Activated CD8-positive, alpha-beta T cell treated with anti-CD3 and anti-CD28 coated beads for 36 hours (primary cell): ENCODE data around the gene PNPLA5. TPM values are rescaled to one million over a fixed set of nuclear protein-coding genes. Genes with fewer than 3 reads are reported as not detected.

Experiments
- ATAC-seq: fragments of 200-7000 bp; cut with Tn5 transposase; one replicate; pipeline ENCODE4 v1.10.0; 2021; ENCODE audit warnings: mild to moderate bottlenecking, moderate library complexity
- CTCF ChIA-PET: fragments of 350-600 bp; sonication (Branson Sonifier 250); formaldehyde crosslinking; loops from one replicate; lab custom pipeline; 2021; ENCODE audit warnings: antibody characterized with exemption; lab: Charles Lee
- POLR2A ChIA-PET: fragments of 350-600 bp; sonication (Branson Sonifier 250); formaldehyde crosslinking; loops from one replicate; lab custom pipeline; 2021; ENCODE audit warnings: antibody characterized with exemption; lab: Charles Lee
- DNase-seq: peaks from one replicate; pipeline ENCODE4 v3.0.0-alpha.2; 2020
- H3K27ac Mint-ChIP-seq: one replicate; pipeline ENCODE4 v1.8.0; 2021; ENCODE audit warnings: mild to moderate bottlenecking, mixed read lengths
- H3K27me3 Mint-ChIP-seq: one replicate; pipeline ENCODE4 v1.8.0; 2021; ENCODE audit warnings: mixed read lengths
- H3K36me3 Mint-ChIP-seq: one replicate; pipeline ENCODE4 v1.8.0; 2021; ENCODE audit warnings: low read depth, mixed read lengths
- H3K4me1 Mint-ChIP-seq: one replicate; pipeline ENCODE4 v1.8.0; 2021; ENCODE audit warnings: low read depth, mixed read lengths
- H3K4me3 Mint-ChIP-seq: one replicate; pipeline ENCODE4 v1.8.0; 2021; ENCODE audit warnings: mild to moderate bottlenecking, moderate library complexity, mixed read lengths
- H3K9me3 Mint-ChIP-seq: one replicate; pipeline ENCODE4 v1.8.0; 2021; ENCODE audit warnings: mixed read lengths
- intact Hi-C: fragments of 100-400 bp; cut with micrococcal nuclease; formaldehyde crosslinking; loops from one replicate; pipeline ENCODE4 v1.10.0; 2022
- total RNA-seq, 2 experiments: library from RNA; stranded (reverse); gene quantifications; one replicate each; pipeline ENCODE4 v1.2.3, GENCODE V29; 2021
- TF ChIP-seq, protein P1 (sequence below): fragments of 200-600 bp; IDR thresholded peaks from one replicate; pipeline ENCODE4 v1.8.0; 2022; ENCODE audit warnings: antibody characterized with exemption, mild to moderate bottlenecking

Gene PNPLA5
- total RNA-seq, 2 experiments from 2014 or later = not detected

DNA sequence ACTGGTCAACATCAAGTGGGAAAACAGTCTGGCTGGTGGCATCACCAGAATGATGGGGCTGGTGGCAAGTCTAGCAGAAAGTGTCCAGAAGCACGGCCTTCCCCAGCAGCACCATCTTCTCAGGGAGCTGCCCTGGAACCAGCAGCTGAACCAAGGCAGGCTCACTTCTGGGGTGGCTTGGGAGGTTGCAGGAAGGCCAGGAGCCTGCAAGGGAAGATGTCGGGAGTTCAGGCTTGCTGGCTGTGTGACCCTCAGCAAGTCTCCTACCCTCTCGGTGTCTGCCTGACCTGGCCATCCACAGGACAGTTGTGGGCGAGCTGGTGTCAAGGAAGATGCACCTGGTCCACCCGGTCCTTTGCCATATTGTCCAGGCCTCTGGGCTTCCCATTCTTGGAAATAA is 2.3 kb upstream of the PNPLA5 start:
- H3K36me3 Mint-ChIP-seq = no peaks in the 10 kb centered on the region
- ATAC-seq (no peak), DNase-seq (no peak)
- H3K4me3 Mint-ChIP-seq = no peak overlapping the region
- peaks cover 3% of the 10 kb centered on the region for H3K4me1 Mint-ChIP-seq
- H3K27ac Mint-ChIP-seq = no peak overlapping the region
- POLR2A ChIA-PET = no interaction called here
- H3K9me3 Mint-ChIP-seq = no peaks in the 10 kb centered on the region
- CTCF ChIA-PET = no interaction called here
- intact Hi-C loops = no loop called here
- peaks cover 22% of the 10 kb centered on the region for H3K27me3 Mint-ChIP-seq
- TF ChIP-seq, protein P1, sequence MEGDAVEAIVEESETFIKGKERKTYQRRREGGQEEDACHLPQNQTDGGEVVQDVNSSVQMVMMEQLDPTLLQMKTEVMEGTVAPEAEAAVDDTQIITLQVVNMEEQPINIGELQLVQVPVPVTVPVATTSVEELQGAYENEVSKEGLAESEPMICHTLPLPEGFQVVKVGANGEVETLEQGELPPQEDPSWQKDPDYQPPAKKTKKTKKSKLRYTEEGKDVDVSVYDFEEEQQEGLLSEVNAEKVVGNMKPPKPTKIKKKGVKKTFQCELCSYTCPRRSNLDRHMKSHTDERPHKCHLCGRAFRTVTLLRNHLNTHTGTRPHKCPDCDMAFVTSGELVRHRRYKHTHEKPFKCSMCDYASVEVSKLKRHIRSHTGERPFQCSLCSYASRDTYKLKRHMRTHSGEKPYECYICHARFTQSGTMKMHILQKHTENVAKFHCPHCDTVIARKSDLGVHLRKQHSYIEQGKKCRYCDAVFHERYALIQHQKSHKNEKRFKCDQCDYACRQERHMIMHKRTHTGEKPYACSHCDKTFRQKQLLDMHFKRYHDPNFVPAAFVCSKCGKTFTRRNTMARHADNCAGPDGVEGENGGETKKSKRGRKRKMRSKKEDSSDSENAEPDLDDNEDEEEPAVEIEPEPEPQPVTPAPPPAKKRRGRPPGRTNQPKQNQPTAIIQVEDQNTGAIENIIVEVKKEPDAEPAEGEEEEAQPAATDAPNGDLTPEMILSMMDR = no peak

DNA sequence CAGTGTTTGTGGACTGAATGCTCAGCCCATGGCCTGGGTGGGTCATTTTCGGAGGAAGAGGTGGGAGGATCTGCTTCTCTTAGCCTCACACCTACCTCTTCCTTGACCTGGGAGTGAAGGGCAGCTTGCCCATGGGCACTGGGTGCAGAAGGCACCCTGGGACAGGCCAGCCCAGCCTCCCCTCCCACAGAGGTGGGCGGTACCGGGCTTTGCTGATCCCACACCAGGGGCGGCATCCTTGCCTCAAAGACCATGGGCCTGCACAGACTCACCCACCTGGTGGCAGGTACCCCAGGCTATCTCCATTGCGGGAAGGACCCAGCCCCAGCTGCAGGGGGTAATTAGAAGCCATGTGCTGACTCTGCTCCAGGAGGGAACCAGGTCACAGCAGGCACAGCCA is 1.5 kb upstream of the PNPLA5 start:
- CTCF ChIA-PET = interaction anchor here (1.2 kb wide), 1 partner anchor 10 kb away, joined by 7 read pairs; no protein-coding TSS in a partner anchor
- POLR2A ChIA-PET = no interaction called here
- no peaks in the 10 kb centered on the region for H3K9me3 Mint-ChIP-seq

DNA sequence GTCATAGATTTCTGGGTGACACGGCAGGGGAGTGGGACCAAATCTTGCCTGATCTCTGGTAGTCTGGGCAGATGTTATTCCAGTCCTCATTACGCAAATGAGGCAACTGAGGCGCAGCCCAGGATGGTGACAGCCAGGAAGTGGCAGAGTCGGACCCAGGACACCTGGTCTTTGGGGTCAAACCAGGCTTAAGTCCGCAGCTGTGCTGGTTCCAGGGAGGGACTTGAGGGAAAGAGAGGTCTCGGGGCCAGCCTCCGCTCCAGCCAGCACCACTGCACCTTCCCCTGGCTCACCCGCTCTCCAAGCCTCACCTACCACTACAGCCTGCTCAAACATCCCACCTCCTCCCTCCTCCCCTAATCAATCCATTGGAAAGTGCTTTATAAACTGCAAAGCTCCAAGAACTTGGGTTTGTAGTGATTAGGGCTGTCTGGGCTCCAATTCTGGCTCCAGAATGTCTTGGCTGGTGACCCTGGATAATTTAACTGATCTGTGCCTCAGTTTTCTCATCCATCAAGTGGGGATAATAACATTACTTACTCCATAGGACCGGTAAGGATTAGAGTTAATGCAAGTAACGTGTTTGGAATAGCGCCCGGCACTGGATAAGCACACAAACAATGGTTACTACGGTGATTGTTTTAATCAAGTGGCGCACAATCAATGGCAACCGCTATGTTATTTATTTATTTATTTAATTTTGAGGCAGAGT is 526 bp upstream of the PNPLA5 start:
- ATAC-seq (no peak), DNase-seq (no peak)
- ChIA-PET POLR2A (no interaction called here), CTCF (interaction anchor here (1.2 kb wide), 1 partner anchor 10 kb away, joined by 7 read pairs; no protein-coding TSS in a partner anchor)
- TF ChIP-seq, protein P1 = no peak
- no peak overlapping the region for H3K4me3 Mint-ChIP-seq
- no peak overlapping the region for H3K27ac Mint-ChIP-seq
- no peaks in the 10 kb centered on the region for H3K9me3 Mint-ChIP-seq
- H3K36me3 Mint-ChIP-seq = no peaks in the 10 kb centered on the region
- intact Hi-C loops = no loop called here
- peaks cover 3% of the 10 kb centered on the region for H3K4me1 Mint-ChIP-seq
- H3K27me3 Mint-ChIP-seq = peaks cover 27% of the 10 kb centered on the region

More for the DNA sequence above, 1.5 kb upstream of the PNPLA5 start:
- peaks cover 3% of the 10 kb centered on the region for H3K4me1 Mint-ChIP-seq
- TF ChIP-seq, protein P1 = no peak
- no peak overlapping the region for H3K4me3 Mint-ChIP-seq
- peaks cover 27% of the 10 kb centered on the region for H3K27me3 Mint-ChIP-seq
- ATAC-seq (no peak), DNase-seq (no peak)
- H3K36me3 Mint-ChIP-seq = no peaks in the 10 kb centered on the region
- intact Hi-C loops = no loop called here
- H3K27ac Mint-ChIP-seq = no peak overlapping the region

DNA sequence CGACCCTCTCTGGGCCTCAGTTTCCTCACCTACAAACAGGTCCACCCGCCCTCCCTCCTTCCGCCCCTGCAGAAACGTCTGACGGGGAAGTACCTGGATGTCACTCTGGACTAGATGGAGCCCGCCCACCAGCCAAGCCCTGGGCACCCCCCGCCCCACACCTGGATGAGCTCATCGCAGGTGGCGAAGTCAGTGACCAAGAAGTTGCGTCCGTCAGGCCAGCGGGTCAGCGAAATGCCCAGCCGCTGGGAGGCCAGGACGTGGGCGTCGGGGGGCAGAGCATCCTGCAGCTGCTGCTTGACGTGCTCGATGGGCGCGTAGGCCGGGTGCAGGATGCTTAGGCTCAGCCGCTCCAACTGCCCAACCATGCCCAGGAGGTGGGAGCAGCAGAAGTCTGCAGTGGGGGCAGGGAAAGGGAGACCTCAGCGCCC is 897 bp downstream of the PNPLA5 start:
- H3K9me3 Mint-ChIP-seq = no peaks in the 10 kb centered on the region
- no peak for DNase-seq
- no peak overlapping the region for H3K4me3 Mint-ChIP-seq
- POLR2A ChIA-PET = no interaction called here
- H3K27ac Mint-ChIP-seq = no peak overlapping the region
- TF ChIP-seq, protein P1 = no peak
- CTCF ChIA-PET = no interaction called here
- intact Hi-C loops = no loop called here
- ATAC-seq = no peak
- peaks cover 29% of the 10 kb centered on the region for H3K27me3 Mint-ChIP-seq
- H3K4me1 Mint-ChIP-seq = peaks cover 3% of the 10 kb centered on the region
- no peaks in the 10 kb centered on the region for H3K36me3 Mint-ChIP-seq

DNA sequence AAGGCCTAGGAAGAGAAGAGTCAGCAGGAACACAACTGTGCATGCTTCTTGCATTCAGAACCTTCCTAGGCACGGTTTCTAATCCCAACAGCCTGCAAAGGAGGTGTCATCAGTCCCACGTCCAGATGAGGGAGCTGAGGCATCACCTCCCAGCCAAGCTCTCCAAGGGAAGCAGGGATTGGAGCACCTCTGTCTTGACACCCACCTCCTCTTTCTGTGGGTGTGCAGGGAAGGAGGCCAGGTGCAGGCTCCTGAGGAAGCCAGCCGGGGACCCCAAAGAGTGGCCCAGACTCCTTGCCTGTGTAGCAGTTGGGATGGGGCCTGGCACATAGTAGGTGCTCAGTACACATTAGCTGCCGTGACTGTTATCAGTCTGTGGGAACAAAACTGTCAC is 2.0 kb downstream of the PNPLA5 start:
- TF ChIP-seq, protein P1 = no peak
- no peak overlapping the region for H3K27ac Mint-ChIP-seq
- peaks cover 33% of the 10 kb centered on the region for H3K27me3 Mint-ChIP-seq
- ChIA-PET CTCF (no interaction called here), POLR2A (no interaction called here)
- H3K36me3 Mint-ChIP-seq = no peaks in the 10 kb centered on the region
- intact Hi-C loops = no loop called here
- no peaks in the 10 kb centered on the region for H3K9me3 Mint-ChIP-seq
- H3K4me3 Mint-ChIP-seq = no peak overlapping the region
- H3K4me1 Mint-ChIP-seq = peaks cover 3% of the 10 kb centered on the region
- DNase-seq = no peak
- no peak for ATAC-seq
